Naive thymus-derived CD4-positive, alpha-beta T cell (primary cell): ENCODE results near the gene TACO1. TPM values are rescaled to one million over a fixed set of nuclear protein-coding genes. Genes with fewer than 3 reads are reported as not detected.

Experiments
- ATAC-seq: fragments of 150-1000 bp; cut with Tn5 transposase; 2 replicates; pipeline ENCODE4 v1.10.0; 2021; ENCODE audit warnings: mild to moderate bottlenecking, moderate library complexity
- CTCF ChIA-PET: fragments of 350-600 bp; sonication (Branson Sonifier 250); formaldehyde crosslinking; loops from one replicate; lab custom pipeline; 2021; ENCODE audit warnings: antibody characterized with exemption; lab: Charles Lee
- POLR2A ChIA-PET: fragments of 350-600 bp; sonication (Branson Sonifier 250); formaldehyde crosslinking; loops from one replicate; lab custom pipeline; 2021; ENCODE audit warnings: antibody characterized with exemption, inconsistent platforms; lab: Charles Lee
- DNase-seq, 9 donors: peaks; one replicate each; pipeline versions ENCODE4 v3.0.0 to v3.0.0-alpha.2; 2020 to 2022; ENCODE audit warnings: mixed read lengths in 1 of 9
- H3K27ac ChIP-seq: one replicate; pipeline ENCODE4 v1.7.0; 2013; ENCODE audit warnings: mild to moderate bottlenecking, low read depth, low read length, moderate library complexity
- H3K27me3 ChIP-seq, 2 donors: one replicate each; pipeline ENCODE4 v1.7.0; 2013; ENCODE audit warnings: low read length in 2 of 2, mild to moderate bottlenecking in 2 of 2, moderate library complexity in 2 of 2; ENCODE audit not compliant: control insufficient read depth in 2 of 2, insufficient read depth in 2 of 2
- H3K36me3 ChIP-seq, 3 experiments: 1 replicate in 2 of 3; 2 replicates in 1 of 3; pipeline ENCODE4 v1.7.0; 2013; ENCODE audit warnings: low read length in 3 of 3, mild to moderate bottlenecking in 3 of 3, moderate library complexity in 1 of 3; ENCODE audit not compliant: insufficient read depth in 3 of 3, control insufficient read depth in 2 of 3
- H3K4me1 ChIP-seq, 2 donors: one replicate each; pipeline ENCODE4 v1.7.0; 2013; ENCODE audit warnings: low read length in 2 of 2, mild to moderate bottlenecking in 2 of 2, moderate library complexity in 1 of 2; ENCODE audit not compliant: control insufficient read depth in 2 of 2, insufficient read depth in 2 of 2
- H3K4me3 ChIP-seq: 2 replicates; pipeline ENCODE4 v1.7.0; 2013; ENCODE audit warnings: mild to moderate bottlenecking, low read length
- H3K9me3 ChIP-seq, 3 experiments: 1 replicate in 2 of 3; 2 replicates in 1 of 3; pipeline ENCODE4 v1.7.0; 2013; ENCODE audit warnings: low read length in 3 of 3; ENCODE audit not compliant: control insufficient read depth in 2 of 3
- H3K27ac Mint-ChIP-seq, 9 donors: one replicate each; pipeline ENCODE4 v1.8.0; 2020 to 2022; ENCODE audit warnings: mixed read lengths in 9 of 9, mild to moderate bottlenecking in 8 of 9, moderate library complexity in 5 of 9, inconsistent platforms in 2 of 9
- H3K27me3 Mint-ChIP-seq, 5 donors: one replicate each; pipeline ENCODE4 v1.8.0; 2021 to 2022; ENCODE audit warnings: mixed read lengths in 5 of 5, mild to moderate bottlenecking in 1 of 5
- H3K36me3 Mint-ChIP-seq, 5 donors: one replicate each; pipeline ENCODE4 v1.8.0; 2020 to 2022; ENCODE audit warnings: mixed read lengths in 5 of 5, mild to moderate bottlenecking in 3 of 5, inconsistent platforms in 1 of 5
- H3K4me1 Mint-ChIP-seq, 7 donors: one replicate each; pipeline ENCODE4 v1.8.0; 2020 to 2022; ENCODE audit warnings: mixed read lengths in 7 of 7, mild to moderate bottlenecking in 3 of 7, inconsistent platforms in 1 of 7
- H3K4me3 Mint-ChIP-seq, 10 donors: one replicate each; pipeline ENCODE4 v1.8.0; 2020 to 2022; ENCODE audit warnings: mild to moderate bottlenecking in 10 of 10, mixed read lengths in 10 of 10, moderate library complexity in 6 of 10, inconsistent platforms in 2 of 10
- H3K9me3 Mint-ChIP-seq, 11 donors: one replicate each; pipeline ENCODE4 v1.8.0; 2020 to 2022; ENCODE audit warnings: mixed read lengths in 11 of 11, mild to moderate bottlenecking in 4 of 11, inconsistent platforms in 1 of 11, moderate library complexity in 1 of 11
- intact Hi-C, 2 donors: fragments of 100-400 bp; cut with micrococcal nuclease; formaldehyde crosslinking; loops; one replicate each; pipeline ENCODE4 v1.15.1; 2023
- polyA plus RNA-seq, 2 donors: library from polyadenylated mRNA; unstranded; fragments of 300-500 nt; fragmentation: Illumina TruSeq; gene quantifications; one replicate each; pipeline ENCODE4 v1.2.3, GENCODE V29; 2021
- total RNA-seq, 6 experiments: library from RNA in 5 of 6; stranded (reverse) in 5 of 6; gene quantifications; 1 replicate in 5 of 6; 2 replicates in 1 of 6; pipeline ENCODE4 v1.2.3 and lab custom pipeline; 2021 to 2026

Gene TACO1
- total and polyA plus RNA-seq, 7 experiments from 2014 or later: 11.1 to 21.2 (median 16.8) TPM

DNA sequence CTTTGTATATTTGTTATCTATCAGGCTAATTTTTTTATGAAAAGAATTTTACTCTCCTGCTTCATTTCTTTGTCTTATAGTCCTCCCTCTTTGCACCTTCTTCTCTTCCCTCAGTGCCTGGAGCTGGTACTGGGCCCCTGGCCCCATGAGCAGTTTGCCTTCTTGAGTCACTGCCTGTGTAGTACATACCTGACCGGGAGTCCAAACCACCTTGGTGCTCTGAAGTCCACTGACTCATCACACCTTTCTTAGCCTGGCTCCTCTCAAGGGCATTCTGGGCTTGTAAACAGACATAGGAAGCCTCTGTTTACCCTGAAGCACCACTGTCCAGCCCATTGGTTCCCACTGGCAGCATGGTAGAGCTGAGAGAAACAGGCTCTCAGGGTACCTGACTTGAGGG, 11.0 kb upstream of the TACO1 start:
- CTCF ChIA-PET: interaction anchor here (0.6 kb wide), 1 partner anchor 105 kb away, joined by 5 read pairs; no protein-coding TSS in a partner anchor

DNA sequence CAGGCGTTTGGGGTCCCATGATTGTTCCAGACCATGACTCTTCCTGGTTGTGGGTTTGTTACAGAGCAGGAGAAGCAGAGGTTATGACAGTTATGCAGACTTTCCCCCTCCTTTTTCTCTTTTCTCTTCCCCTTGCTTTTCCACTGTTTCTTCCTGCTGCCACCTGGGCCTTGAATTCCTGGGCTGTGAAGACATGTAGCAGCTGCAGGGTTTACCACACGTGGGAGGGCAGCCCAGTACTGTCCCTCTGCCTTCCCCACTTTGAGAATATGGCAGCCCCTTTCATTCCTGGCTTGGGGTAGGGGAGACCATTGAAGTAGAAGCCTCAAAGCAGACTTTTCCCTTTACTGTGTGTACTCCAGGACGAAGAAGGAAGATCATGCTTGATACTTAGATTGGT, 7.9 kb upstream of the TACO1 start:
- Histone ChIP-seq H3K27me3 (no peaks in the 10 kb centered on the region), H3K4me3 (no peak overlapping the region), H3K9me3 (no peaks in the 10 kb centered on the region), H3K27ac (no peak overlapping the region), H3K36me3 (peaks cover 17 to 48% (median 19%) of the 10 kb centered on the region in 3 experiments), H3K4me1 (peaks cover 0 to 13% of the 10 kb centered on the region in 2 donors)
- no peaks in the 10 kb centered on the region for H3K9me3 Mint-ChIP-seq
- no peaks in the 10 kb centered on the region for H3K27me3 Mint-ChIP-seq
- peak overlapping the region in 1 of 9 donors; percentile 63 for H3K27ac Mint-ChIP-seq
- peaks cover 0 to 10% (median 3%) of the 10 kb centered on the region in 7 donors for H3K4me1 Mint-ChIP-seq
- ChIA-PET CTCF (no interaction called here), POLR2A (interaction anchor here (0.6 to 1.1 kb wide), 3 partner anchors 113 to 149 kb away, joined by 3 to 4 read pairs (median 3); partner anchors contain the start of gene STRADA)
- intact Hi-C loops: no loop called here
- H3K4me3 Mint-ChIP-seq: no peak overlapping the region
- no peak for ATAC-seq
- no peak for DNase-seq
- H3K36me3 Mint-ChIP-seq: peaks cover 8 to 46% (median 21%) of the 10 kb centered on the region in 5 donors

More for the DNA sequence above, 11.0 kb upstream of the TACO1 start:
- Mint-ChIP-seq H3K4me1 (peaks cover 10 to 14% (median 11%) of the 10 kb centered on the region in 7 donors), H3K4me3 (no peak overlapping the region), H3K27me3 (no peaks in the 10 kb centered on the region), H3K27ac (peak overlapping the region in 6 of 9 donors; percentile 35 to 71 (median 58)), H3K36me3 (peaks cover 8 to 60% (median 27%) of the 10 kb centered on the region in 5 donors), H3K9me3 (no peaks in the 10 kb centered on the region)
- intact Hi-C loops: no loop called here
- Histone ChIP-seq H3K27me3 (no peaks in the 10 kb centered on the region), H3K36me3 (peaks cover 19 to 73% (median 21%) of the 10 kb centered on the region in 3 experiments), H3K9me3 (no peaks in the 10 kb centered on the region), H3K4me3 (no peak overlapping the region), H3K4me1 (peaks cover 0 to 10% of the 10 kb centered on the region in 2 donors), H3K27ac (no peak overlapping the region)
- no peak for ATAC-seq
- no peak for DNase-seq
- POLR2A ChIA-PET: interaction anchor here (0.6 kb wide), 1 partner anchor 933 kb away, joined by 3 read pairs; no protein-coding TSS in a partner anchor

DNA sequence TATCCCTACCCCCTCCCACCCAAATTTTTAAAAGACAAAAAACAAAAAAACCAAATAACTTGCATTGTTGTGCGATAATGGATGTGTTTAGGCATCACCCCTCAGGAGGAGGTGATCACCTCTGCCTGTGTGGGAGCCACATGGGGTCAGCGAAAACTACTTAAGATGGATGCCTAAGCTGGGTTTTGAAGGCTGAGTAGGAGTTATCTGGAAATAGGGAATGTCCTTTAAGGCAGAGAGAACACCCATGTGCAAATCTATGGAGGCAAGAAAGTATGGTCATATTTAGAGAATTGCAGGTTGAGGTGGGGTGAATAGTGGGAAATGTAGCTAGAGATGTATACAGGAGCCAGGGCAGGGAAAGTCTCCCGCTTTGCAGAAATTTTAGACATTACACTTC, 5.6 kb upstream of the TACO1 start:
- H3K4me1 Mint-ChIP-seq: peaks cover 2 to 18% (median 10%) of the 10 kb centered on the region in 7 donors
- peaks cover 0 to 2% (median 0%) of the 10 kb centered on the region in 11 donors for H3K9me3 Mint-ChIP-seq
- DNase-seq (no peak), ATAC-seq (no peak)
- Histone ChIP-seq H3K4me3 (no peak overlapping the region), H3K27me3 (no peaks in the 10 kb centered on the region), H3K36me3 (peaks cover 4 to 29% (median 11%) of the 10 kb centered on the region in 3 experiments), H3K9me3 (no peaks in the 10 kb centered on the region), H3K4me1 (peaks cover 2 to 27% of the 10 kb centered on the region in 2 donors), H3K27ac (no peak overlapping the region)
- ChIA-PET CTCF (no interaction called here), POLR2A (no interaction called here)
- no peak overlapping the region for H3K4me3 Mint-ChIP-seq
- peaks cover 0 to 28% (median 15%) of the 10 kb centered on the region in 5 donors for H3K36me3 Mint-ChIP-seq
- H3K27me3 Mint-ChIP-seq: no peaks in the 10 kb centered on the region
- intact Hi-C loops: no loop called here
- peak overlapping the region in 3 of 9 donors; percentile 48 to 71 (median 53) for H3K27ac Mint-ChIP-seq

DNA sequence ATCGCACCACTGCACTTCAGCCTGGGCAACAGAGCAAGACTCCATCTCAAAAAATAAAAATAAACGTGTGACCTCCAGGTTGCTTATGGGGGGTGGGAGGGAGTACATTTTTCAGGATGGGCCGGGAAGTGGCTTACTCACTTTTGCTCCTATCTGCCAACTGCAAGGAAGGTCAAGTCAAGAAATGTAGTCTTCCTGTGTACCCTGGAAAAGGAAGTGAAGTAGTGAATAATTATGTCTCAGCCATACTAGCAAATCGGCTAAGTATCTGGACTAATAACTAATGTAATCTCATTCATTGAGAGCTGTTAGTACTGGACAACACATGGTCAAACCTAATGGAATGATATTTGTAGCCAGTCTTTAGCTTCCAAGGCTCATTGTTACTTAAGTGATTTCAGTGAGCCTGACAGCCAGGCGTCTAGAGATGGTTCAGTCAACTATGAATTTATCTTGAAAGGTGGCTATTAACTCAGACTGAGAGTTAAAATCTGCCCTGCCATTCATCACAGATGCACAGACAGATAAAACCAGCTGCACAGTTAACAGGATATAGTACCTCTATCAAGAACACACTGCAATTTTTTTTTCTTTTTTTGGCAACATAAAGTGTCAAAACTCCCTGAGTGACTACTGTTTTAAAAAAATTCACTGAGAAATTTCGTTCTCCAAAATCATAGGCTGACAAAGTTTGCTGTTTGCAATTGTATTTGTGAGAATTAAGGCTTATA, 3.7 kb upstream of the TACO1 start:
- peaks cover 0 to 12% (median 5%) of the 10 kb centered on the region in 5 donors for H3K36me3 Mint-ChIP-seq
- H3K4me1 ChIP-seq: peaks cover 16 to 34% of the 10 kb centered on the region in 2 donors
- intact Hi-C loops: no loop called here
- ATAC-seq (peak; percentile 32), DNase-seq (no peak)
- ChIA-PET POLR2A (no interaction called here), CTCF (no interaction called here)
- H3K27ac Mint-ChIP-seq: peak overlapping the region in 2 of 9 donors; percentile 25 to 34
- peaks cover 13 to 31% (median 23%) of the 10 kb centered on the region in 7 donors for H3K4me1 Mint-ChIP-seq
- no peaks in the 10 kb centered on the region for H3K9me3 ChIP-seq
- peaks cover 0 to 13% (median 0%) of the 10 kb centered on the region in 3 experiments for H3K36me3 ChIP-seq
- H3K27me3 ChIP-seq: no peaks in the 10 kb centered on the region
- H3K4me3 ChIP-seq: no peak overlapping the region
- peaks cover 0 to 2% (median 0%) of the 10 kb centered on the region in 11 donors for H3K9me3 Mint-ChIP-seq
- H3K27me3 Mint-ChIP-seq: no peaks in the 10 kb centered on the region
- H3K4me3 Mint-ChIP-seq: no peak overlapping the region
- H3K27ac ChIP-seq: no peak overlapping the region

DNA sequence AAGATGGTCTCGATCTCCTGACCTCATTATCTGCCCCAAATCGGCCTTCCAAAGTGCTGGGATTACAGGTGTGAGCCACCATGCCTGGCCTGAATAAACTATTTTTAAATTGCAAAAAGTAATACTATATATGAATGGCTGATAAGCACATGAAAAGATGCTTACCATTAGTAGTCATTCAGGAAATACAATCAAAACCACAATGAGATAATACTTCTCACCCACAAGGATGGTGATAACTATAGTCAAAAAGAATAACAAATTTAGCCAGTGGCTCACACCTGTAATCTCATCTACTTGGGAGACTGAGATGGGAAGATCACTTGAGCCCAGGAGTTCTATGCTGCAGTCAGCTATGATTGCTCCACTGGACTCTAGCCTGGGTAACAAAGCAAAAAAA, 2.4 kb upstream of the TACO1 start:
- ChIA-PET CTCF (interaction anchor here (0.6 kb wide), 1 partner anchor 44 kb away, joined by 7 read pairs; no protein-coding TSS in a partner anchor), POLR2A (interaction anchor here (0.6 kb wide), 1 partner anchor 151 kb away, joined by 3 read pairs; no protein-coding TSS in a partner anchor)
- DNase-seq (no peak), ATAC-seq (peak; percentile 28)
- intact Hi-C loops: no loop called here
- no peaks in the 10 kb centered on the region for H3K27me3 ChIP-seq
- peak overlapping the region in 2 of 9 donors; percentile 47 to 66 for H3K27ac Mint-ChIP-seq
- H3K9me3 ChIP-seq: no peaks in the 10 kb centered on the region
- H3K36me3 ChIP-seq: peaks cover 0 to 6% (median 0%) of the 10 kb centered on the region in 3 experiments
- peaks cover 0 to 2% (median 0%) of the 10 kb centered on the region in 11 donors for H3K9me3 Mint-ChIP-seq
- peaks cover 0 to 5% (median 3%) of the 10 kb centered on the region in 5 donors for H3K36me3 Mint-ChIP-seq
- no peaks in the 10 kb centered on the region for H3K27me3 Mint-ChIP-seq
- H3K4me1 ChIP-seq: peaks cover 17 to 34% of the 10 kb centered on the region in 2 donors
- H3K4me3 Mint-ChIP-seq: peak overlapping the region in 2 of 10 donors; percentile 5 to 51
- peaks cover 13 to 35% (median 25%) of the 10 kb centered on the region in 7 donors for H3K4me1 Mint-ChIP-seq
- no peak overlapping the region for H3K4me3 ChIP-seq
- no peak overlapping the region for H3K27ac ChIP-seq
